Stimulated activated CD4-positive, alpha-beta T cell treated with anti-CD3 and anti-CD28 coated beads, Interleukin-2, amount 100 ng/mL, for 4 hours (primary cell): ENCODE measurements around the gene MLX.
"Not testable (repeated sequence)": the region's sequence is repeated elsewhere in the genome, so short reads cannot be mapped to it uniquely, and the experiment has no call there.

Source experiments
- DNase-seq: peaks from one replicate; pipeline ENCODE4 v3.0.0-alpha.2; 2020; ENCODE audit warnings: low read depth

MLX gene

DNA sequence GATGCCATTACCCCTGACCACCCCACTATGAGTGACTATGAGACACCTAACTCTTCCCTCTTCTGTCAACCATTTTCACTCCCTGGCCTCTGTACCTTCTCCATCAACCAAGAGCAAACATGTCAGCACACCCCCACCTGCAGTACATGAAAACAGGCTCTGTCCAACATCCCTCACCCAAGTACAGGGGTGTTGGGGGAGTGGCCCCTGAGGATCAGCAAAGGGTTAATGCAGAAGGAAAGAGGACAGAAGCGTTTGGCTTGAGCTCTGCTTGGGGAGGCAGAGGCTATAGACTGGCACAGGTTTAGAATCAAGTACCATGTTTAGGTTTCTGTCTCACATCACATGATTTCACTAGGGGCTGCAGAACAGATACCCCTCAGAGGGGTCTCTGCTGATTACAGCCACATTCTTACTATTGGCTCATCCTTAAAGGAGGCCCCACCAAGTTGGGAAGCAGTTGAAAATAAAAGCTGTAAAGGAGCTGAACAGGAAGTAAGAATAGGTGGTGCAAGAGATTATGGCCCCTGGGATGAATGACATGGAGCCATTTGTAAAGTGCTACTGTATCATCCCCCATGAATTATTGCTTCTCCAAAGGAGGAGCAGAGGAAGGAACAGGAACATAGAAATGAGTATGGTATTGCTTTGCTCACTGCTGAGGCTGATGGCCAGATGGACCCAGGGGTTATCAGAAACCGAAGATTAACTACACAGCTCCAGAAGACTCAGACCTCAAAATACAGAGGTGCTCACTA, 13.1 kb downstream of the MLX start:
- no peak for DNase-seq

- DNase-seq, result no peak
Observed at GRCh38 chr17:42581744-42582270, 14.9 kb downstream of the MLX start.

- no peak for DNase-seq
Observed at GRCh38 chr17:42584880-42585279, 18.0 kb downstream of the MLX start.

- no peak for DNase-seq
Observed at GRCh38 chr17:42585353-42585752, 18.5 kb downstream of the MLX start.

- DNase-seq, result no peak
Observed at GRCh38 chr17:42586514-42587230, 19.8 kb downstream of the MLX start.

- DNase-seq, result no peak
Observed at GRCh38 chr17:42590886-42591285, 24.0 kb downstream of the MLX start.

- DNase-seq, result no peak
Observed at GRCh38 chr17:42591411-42591810, 24.5 kb downstream of the MLX start.

DNA sequence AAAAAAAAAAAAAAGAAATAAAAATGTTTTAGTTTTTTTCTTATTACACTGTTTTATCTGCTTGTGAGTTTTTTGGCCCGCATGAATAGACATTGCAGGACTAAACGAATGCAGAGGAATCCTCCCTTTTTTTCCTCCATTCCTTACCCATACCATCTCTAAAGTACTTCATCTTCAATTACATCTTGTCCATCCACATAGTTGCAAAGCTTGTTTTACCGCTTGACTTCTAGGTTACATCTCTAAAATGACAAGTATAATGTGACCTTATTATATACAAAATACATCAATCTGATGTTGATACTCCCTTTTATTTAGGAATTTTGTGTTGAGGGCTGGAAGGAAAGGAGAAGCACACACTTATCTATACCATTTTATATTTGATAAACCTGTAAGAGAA, 29.5 kb downstream of the MLX start:
- no peak for DNase-seq

DNA sequence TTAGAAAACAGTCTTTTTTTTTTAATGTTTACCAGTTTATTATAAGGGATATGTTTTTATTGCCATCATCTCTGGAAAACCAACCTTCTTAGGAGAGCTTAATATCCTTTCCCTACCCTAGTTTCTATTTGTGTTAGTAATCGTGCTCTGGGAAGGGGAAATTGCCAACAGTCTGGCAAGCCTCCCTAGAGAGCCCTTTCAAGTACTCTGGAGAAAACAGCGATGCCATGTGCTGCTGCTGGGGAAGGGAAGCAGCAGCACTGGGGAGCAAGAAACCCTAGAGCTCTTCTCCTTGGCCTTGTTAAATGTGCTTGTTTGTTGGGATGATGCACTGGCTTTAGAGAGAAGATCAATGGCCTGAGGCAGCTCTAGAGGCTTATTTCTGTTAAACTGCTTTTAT, 32.0 kb downstream of the MLX start:
- DNase-seq, result no peak

DNA sequence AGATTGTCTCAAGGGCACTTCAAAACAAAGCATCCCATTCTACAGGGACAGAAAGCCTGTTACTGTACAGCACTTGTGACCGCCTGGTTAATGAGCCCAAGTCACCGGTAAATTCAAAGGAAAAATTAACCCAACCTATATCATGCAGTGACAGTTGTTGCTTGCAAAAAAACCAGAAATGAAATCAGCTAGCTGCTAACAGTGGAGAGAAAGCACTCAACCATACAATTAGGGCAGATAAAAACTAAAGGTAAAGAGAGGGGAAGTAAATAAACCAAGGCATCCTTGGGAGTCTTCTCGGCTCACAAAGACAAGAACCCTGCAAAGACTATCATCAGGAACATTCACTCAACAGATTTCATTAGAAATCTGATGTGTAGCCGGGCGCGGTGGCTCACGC, 36.4 kb downstream of the MLX start:
- no peak for DNase-seq

GRCh38 chr17:42607769-42608168, 40.9 kb downstream of the MLX start:
- DNase-seq, result no peak

- peak; percentile 1 for DNase-seq
Observed at GRCh38 chr17:42608305-42609181, 41.6 kb downstream of the MLX start.

DNA sequence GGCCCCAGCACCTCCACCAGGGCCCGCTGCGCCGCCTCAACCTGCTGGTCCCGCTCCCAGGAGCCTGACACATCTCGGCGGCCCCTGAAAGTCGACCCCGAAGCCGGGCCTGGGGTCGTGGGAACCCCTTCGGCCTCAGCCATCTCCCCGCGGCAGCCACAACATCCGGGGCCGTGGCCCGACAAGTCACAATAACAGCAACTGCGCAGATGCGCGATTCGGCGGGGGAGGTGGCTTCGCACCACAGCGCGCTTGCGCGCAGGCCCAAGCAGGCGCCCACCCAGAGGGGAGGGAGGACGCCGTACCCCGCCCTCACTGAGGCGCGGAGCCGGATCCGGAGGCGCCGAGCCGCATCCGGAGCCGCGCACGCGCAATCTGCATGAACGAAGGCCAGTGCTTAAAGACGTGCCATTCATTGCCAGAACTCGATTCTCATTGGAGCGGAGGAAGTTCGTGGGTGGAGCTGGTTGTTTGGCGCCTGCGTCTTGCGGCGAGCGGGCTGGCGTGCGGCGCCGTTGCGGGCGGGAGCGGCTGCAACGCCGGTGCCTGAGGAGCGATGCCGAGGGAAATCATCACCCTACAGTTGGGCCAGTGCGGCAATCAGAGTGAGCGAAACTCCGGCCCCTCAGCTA, 42.4 kb downstream of the MLX start, which contains the start of the genes RETREG3 and TUBG1:
TSS of gene RETREG3 (minus strand) at position 193 of the 632 bp plus-strand sequence. CDS start at position 143, 50 bp downstream.
TSS of gene TUBG1 (plus strand) at position 502 of the 632 bp plus-strand sequence. CDS start at position 557, 55 bp downstream.
- peak; percentile 99 for DNase-seq

DNA sequence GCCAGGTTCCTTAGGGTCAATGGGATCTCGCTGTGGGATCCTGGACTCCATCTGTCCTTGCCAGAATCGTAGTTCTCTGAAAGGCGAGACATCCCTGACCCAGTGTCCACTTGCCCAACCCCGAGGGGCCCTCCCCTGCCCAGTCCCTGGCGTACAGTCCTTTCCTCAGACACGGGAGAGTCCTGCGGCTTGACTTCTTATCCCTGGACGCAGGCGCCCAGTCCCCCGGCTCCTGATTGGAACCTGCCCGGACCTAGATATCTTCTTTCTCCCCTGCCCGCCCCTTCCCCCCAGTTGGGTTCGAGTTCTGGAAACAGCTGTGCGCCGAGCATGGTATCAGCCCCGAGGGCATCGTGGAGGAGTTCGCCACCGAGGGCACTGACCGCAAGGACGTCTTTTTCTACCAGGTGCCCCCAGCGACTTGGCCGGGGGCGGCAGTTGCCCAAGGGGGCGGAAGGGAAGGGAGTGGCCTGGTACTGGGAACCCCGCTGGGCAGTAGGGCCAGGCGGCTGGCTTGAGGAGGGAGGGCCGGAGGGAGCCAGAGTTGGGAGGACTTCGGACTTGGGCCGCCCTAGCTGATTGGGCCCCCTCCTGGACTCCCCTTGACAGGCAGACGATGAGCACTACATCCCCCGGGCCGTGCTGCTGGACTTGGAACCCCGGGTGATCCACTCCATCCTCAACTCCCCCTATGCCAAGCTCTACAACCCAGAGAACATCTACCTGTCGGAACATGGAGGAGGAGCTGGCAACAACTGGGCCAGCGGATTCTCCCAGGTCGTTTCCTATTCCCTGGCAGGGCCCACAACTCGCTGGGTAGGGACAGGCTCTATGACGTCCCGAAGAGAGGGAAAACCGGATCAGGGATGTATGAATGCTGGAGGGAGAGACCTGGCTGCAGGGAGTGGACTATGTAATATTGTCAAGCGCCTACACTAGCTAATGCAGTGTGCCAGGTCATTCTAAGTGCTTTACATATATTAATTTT, 43.2 kb downstream of the MLX start:
- DNase-seq, result not testable (repeated sequence)

- no peak for DNase-seq
Observed at GRCh38 chr17:42612013-42612412, 45.1 kb downstream of the MLX start.

GRCh38 chr17:42613699-42614295, 46.9 kb downstream of the MLX start:
- DNase-seq, result no peak

- no peak for DNase-seq
Observed at GRCh38 chr17:42617956-42618431, 51.1 kb downstream of the MLX start.

DNA sequence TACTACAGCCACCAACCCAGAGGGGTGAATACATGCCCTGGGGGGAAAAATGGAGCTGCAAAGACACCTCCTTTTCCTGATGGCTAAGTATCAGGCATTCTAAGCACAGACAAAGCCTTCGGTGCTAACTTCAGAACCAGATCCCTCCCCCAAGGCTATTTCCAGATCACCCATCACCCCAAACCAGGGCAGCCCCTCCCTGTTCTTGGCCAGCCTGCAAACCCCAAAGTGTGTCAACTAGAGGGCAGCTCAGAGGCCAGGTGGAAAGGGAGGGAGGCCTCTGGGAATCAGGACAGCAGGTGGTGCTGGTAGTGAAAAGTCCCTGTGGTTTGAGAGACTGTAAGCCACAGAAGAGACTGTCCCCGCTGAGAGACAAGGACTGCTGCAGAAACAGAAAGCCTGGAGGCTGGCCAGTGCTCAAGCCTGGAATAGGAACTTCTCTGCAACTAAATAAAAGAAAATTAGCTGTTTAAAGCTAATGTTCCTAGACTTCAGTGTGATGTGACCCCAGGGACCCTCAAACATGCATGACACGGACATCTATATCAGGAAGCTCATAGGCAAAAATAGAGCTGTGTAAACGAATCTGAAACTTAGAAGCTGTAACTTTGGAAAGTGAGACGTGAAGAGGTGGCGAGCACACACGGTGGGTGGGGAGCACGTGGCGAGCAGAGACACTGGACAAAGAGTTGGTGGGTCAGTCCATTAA, 51.7 kb downstream of the MLX start:
- no peak for DNase-seq

DNA sequence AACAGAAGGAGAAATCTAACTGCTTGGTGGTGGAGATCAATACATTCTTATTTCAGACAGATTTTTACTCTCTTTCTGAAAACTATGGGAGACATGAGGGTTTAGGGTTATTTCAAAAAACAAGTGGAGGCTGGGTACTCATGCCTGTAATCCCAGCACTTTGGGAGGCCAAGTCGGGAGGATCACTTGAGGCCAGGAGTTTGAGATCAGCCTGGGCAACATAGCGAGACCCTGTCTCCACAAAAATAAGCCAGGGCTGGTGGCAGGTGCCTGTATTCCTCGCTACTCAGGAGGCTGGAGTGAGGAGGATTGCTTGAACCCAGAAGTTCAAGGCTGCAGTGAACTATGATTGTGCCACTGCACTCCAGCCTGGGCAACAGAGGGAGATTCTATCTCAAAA, 55.1 kb downstream of the MLX start:
- not testable (repeated sequence) for DNase-seq
